Sigmoid colon (tissue), 4 donors: ENCODE results near the gene FNIP2.
"Not testable (repeated sequence)": the region's sequence is repeated elsewhere in the genome, so short reads cannot be mapped to it uniquely, and the experiment has no call there.

Experiments
- CTCF ChIP-seq, 4 experiments: fragments of 450-650 bp in 3 of 4; fragments of 200-600 bp in 1 of 4; IDR thresholded peaks; one replicate each; pipeline ENCODE4 v1.5.1; 2016 to 2019; ENCODE audit warnings: antibody characterized with exemption in 4 of 4, mild to moderate bottlenecking in 3 of 4, moderate library complexity in 2 of 4
- EP300 ChIP-seq, 4 donors: sonication (generic); formaldehyde crosslinking; IDR thresholded peaks; one replicate each; pipeline ENCODE4 v1.6.1; 2017; ENCODE audit warnings: antibody characterized with exemption in 4 of 4
- POLR2A ChIP-seq, 2 donors: fragments of 450-650 bp; IDR thresholded peaks; one replicate each; pipeline ENCODE4 v1.6.1; 2016; ENCODE audit warnings: antibody characterized with exemption in 2 of 2, mild to moderate bottlenecking in 2 of 2, moderate library complexity in 2 of 2
- POLR2AphosphoS5 ChIP-seq, 4 donors: sonication (generic); formaldehyde crosslinking; IDR thresholded peaks; one replicate each; pipeline ENCODE4 v1.6.1; 2017; ENCODE audit warnings: antibody characterized with exemption in 4 of 4

GRCh38 chr4:158759539-158759938, 9.3 kb upstream of the FNIP2 start:
- not testable (repeated sequence) for TF ChIP-seq CTCF, POLR2AphosphoS5, EP300, POLR2A (IDR thresholded peaks at IDR 0.05)
